GM18861 (cell line): ENCODE measurements around the gene UGT1A5.

Experiments
- ATAC-seq: cut with Tn5 transposase; IDR thresholded peaks from one replicate; pipeline ENCODE4 v1.9.1; 2021; ENCODE audit not compliant: unreplicated experiment

The UGT1A5 gene

GRCh38 chr2:233712611-233713261 lies at the start of gene UGT1A5:
Gene UGT1A5 (plus strand): TSS chr2:233712907. CDS start chr2:233712992, 85 bp downstream.
- ATAC-seq = no peak

GRCh38 chr2:233663911-233664310 lies 48.8 kb upstream of the UGT1A5 start:
- no peak for ATAC-seq

GRCh38 chr2:233668605-233669260 lies 44.0 kb upstream of the UGT1A5 start:
- ATAC-seq = no peak

GRCh38 chr2:233671290-233672161 lies 41.2 kb upstream of the UGT1A5 start, which contains the start of gene UGT1A9:
Gene UGT1A9 (plus strand): TSS chr2:233671898. CDS start chr2:233671935, 37 bp downstream.
- ATAC-seq = no peak

- no peak for ATAC-seq
Observed at GRCh38 chr2:233672886-233673285, 39.8 kb upstream of the UGT1A5 start.

- ATAC-seq = no peak
Observed at GRCh38 chr2:233673896-233674295, 38.8 kb upstream of the UGT1A5 start.

GRCh38 chr2:233674314-233674713 lies 38.4 kb upstream of the UGT1A5 start:
- ATAC-seq = no peak

- no peak for ATAC-seq
Observed at GRCh38 chr2:233674995-233675394, 37.7 kb upstream of the UGT1A5 start.

GRCh38 chr2:233676046-233676445 lies 36.7 kb upstream of the UGT1A5 start:
- ATAC-seq = no peak

- no peak for ATAC-seq
Observed at GRCh38 chr2:233679196-233679595, 33.5 kb upstream of the UGT1A5 start.

- no peak for ATAC-seq
Observed at GRCh38 chr2:233680361-233681045, 32.2 kb upstream of the UGT1A5 start.

GRCh38 chr2:233681521-233682099 lies 31.1 kb upstream of the UGT1A5 start, which contains the start of gene UGT1A7:
Gene UGT1A7 (plus strand): TSS chr2:233681901. CDS start chr2:233681938, 37 bp downstream.
- no peak for ATAC-seq

- ATAC-seq = no peak
Observed at GRCh38 chr2:233684640-233685039, 28.1 kb upstream of the UGT1A5 start.

- no peak for ATAC-seq
Observed at GRCh38 chr2:233686928-233687327, 25.8 kb upstream of the UGT1A5 start.

- no peak for ATAC-seq
Observed at GRCh38 chr2:233688341-233688740, 24.4 kb upstream of the UGT1A5 start.

- ATAC-seq = no peak
Observed at GRCh38 chr2:233689031-233689430, 23.7 kb upstream of the UGT1A5 start.

GRCh38 chr2:233689501-233689900 lies 23.2 kb upstream of the UGT1A5 start:
- ATAC-seq = no peak

- ATAC-seq = no peak
Observed at GRCh38 chr2:233690444-233690843, 22.3 kb upstream of the UGT1A5 start.

- no peak for ATAC-seq
Observed at GRCh38 chr2:233691443-233692433, 21.0 kb upstream of the UGT1A5 start.
